HG02588 (cell line): ENCODE results near the gene RGS3.
"Not testable (repeated sequence)": the region's sequence is repeated elsewhere in the genome, so short reads cannot be mapped to it uniquely, and the experiment has no call there.

Experiments used
- ATAC-seq: cut with Tn5 transposase; IDR thresholded peaks from one replicate; pipeline ENCODE4 v1.9.1; 2021; ENCODE audit warnings: mild to moderate bottlenecking, moderate library complexity; ENCODE audit not compliant: unreplicated experiment

RGS3 gene

GRCh38 chr9:113486327-113486726 is 22.8 kb downstream of the RGS3 start:
- ATAC-seq, result no peak

DNA sequence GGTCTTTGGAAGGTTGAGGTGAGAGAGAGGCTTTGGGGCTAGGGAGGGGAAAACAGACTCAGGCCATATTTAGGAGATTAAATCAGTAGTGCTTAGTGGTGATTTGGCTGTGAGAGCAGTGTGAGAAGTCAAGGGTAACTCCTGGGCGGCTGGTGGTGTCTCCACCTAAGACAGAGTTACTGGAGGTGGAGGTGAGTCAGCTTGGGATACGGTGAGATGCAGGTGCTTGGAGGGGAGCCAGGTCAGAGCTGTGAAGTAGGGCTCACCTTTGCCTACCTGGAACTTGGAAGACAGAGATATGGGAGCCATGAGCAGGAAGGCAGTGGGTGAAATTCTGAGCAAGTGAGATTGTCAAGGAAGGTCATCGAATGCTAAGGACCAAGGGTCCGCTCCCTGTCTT is 24.5 kb downstream of the RGS3 start:
- no peak for ATAC-seq

DNA sequence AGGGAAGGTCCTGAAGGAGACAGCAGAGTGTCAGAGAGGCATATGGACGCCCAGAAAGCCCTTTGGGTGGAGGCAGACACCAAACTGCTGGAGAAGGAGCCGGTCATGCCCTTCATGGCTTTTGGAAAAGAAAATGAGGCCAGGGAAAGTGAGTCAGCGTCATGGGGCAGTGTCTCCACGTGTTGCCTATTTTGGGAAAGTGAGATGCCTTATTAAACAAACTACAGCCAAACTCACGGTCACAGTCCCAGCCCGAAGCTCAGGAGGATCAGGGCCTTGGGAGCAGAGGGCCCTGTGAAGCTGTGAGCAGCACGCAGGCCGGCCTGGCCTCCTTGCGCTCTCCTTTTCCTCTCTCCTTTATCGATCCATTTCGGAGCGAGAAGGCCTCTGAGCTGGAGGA is 25.0 kb downstream of the RGS3 start:
- ATAC-seq, result no peak

DNA sequence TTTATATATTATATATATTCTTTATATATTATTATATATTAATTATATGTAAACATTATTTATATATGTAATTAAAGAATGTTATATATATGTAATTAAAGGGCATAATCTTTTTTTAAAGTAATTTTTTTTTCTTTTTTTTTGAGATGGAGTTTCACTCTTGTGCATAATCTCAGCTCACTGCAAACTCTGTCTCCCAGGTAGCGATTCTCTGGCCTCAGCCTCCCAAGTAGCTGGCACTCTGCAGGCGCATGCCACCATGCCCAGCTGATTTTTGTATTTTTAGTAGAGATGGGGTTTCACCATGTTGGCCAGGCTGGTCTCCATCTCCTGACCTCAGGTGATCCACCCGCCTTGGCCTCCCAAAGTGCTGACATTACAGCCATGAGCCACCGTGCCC is 27.6 kb downstream of the RGS3 start:
- not testable (repeated sequence) for ATAC-seq

DNA sequence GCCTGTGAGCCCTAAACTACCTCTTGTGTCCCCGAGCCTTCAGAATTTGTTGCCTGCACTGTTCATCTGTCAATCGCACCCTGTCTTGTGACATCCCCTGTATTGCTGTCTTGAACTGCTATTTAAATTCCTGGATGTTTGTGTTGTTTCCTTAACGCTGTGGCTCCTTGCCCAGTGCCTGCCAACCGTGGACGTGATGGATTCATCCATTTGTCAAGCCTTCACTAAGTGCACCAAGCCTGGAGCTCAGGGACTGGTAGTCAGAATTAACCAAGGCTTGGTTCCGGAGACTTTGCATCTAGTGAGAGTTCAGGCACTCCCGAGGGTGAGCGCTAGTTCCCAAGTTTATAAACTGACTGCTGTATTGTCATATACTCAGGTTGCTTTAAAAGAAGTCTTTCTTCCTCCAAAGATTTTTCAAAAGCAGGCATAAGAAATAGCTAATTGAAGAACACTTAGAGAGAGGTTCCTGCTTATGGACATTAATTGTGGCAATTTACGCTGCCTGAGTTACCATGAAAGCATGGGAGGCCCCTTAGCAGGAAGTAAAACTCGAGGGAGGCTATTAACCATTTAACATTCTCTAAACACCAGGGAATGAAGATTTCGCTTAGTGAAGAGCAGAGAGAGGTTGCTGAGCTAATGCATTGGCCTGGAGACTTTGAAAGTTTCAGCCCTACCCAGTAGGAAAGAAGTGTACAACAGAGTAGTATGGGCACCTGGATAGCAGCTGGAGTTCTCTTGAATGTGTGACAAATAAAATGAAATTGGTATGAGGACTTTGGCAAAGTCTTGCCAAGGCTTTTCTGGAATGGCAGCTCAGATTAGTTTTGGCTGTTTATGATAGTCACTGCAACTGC is 29.0 kb downstream of the RGS3 start:
- no peak for ATAC-seq

- ATAC-seq, result no peak
Observed at GRCh38 chr9:113493203-113493520, 29.6 kb downstream of the RGS3 start.

GRCh38 chr9:113495526-113495925 is 32.0 kb downstream of the RGS3 start:
- ATAC-seq, result no peak

- no peak for ATAC-seq
Observed at GRCh38 chr9:113497051-113497450, 33.5 kb downstream of the RGS3 start.

- ATAC-seq, result no peak
Observed at GRCh38 chr9:113499153-113499875, 35.8 kb downstream of the RGS3 start.

GRCh38 chr9:113499876-113500497 is 36.5 kb downstream of the RGS3 start:
- no peak for ATAC-seq

GRCh38 chr9:113501129-113501686 is 37.7 kb downstream of the RGS3 start:
- no peak for ATAC-seq

GRCh38 chr9:113501852-113502251 is 38.3 kb downstream of the RGS3 start:
- no peak for ATAC-seq

GRCh38 chr9:113502427-113503034 is 39.0 kb downstream of the RGS3 start:
- ATAC-seq, result no peak

DNA sequence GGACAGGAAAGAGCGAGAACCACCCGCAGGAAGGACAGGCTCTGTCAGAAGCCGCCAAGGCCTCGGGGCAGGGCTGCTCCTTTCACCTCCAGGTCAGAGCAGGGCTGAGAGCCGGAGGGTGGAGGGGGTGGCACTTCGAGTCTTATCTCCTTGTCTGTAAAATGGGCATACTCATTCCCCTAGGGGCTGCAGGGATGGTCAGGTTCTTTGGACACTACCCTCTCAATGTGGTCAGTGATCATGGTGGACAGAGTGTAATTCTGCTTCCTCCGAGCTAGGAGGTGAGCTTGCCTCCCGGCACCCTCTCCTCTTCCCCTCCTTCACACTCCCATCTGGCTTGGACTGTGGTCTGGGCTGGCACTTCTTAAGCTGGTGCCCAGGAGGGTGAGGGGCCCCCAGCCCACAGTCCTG is 39.6 kb downstream of the RGS3 start:
- no peak for ATAC-seq

DNA sequence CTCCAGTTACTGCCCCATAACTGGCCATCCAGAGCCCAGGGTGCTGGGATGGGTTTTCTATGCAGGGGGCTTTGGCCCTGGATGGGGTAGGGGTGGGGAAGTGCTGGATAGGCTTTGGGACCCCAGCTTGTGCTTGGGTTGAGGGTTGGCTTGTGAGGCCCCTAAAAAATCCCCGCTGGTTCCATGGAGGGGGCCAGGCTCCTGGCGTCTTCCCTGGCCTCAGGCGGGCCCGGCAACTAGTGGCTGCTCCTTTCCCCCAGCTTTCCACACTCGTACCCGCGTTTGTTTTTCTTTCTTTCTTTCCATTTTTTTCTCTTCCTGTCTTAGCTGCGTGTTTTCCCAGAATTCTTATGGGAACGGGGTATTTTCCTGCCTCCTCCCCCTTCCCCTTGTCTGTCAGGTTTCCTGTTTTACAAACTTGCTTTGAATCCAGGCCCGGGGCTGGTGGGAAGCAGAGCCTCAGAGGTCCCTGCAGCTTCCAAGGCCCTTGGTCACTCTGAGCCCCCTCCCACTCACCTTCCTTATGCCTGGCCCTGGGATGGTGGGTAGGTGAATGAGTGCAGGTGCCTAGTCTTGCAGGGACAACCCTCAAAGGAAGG is 40.2 kb downstream of the RGS3 start:
- no peak for ATAC-seq

- ATAC-seq, result no peak
Observed at GRCh38 chr9:113504725-113505590, 41.4 kb downstream of the RGS3 start.

- no peak for ATAC-seq
Observed at GRCh38 chr9:113506090-113506589, 42.6 kb downstream of the RGS3 start.

- no peak for ATAC-seq
Observed at GRCh38 chr9:113507256-113507655, 43.7 kb downstream of the RGS3 start.

- no peak for ATAC-seq
Observed at GRCh38 chr9:113508111-113508749, 44.7 kb downstream of the RGS3 start.
